Activated CD4-positive, CD25-positive, alpha-beta regulatory T cell treated with anti-CD3 and anti-CD28 coated beads, Interleukin-2, amount 50 U/mL, for 16 hours (primary cell): ENCODE data around the gene FOXA2.

Experiments used
- DNase-seq: peaks from one replicate; pipeline ENCODE4 v3.0.0-alpha.2; 2020; ENCODE audit warnings: low read depth, low spot score

FOXA2 gene

GRCh38 chr20:22583773-22584521 is 425 bp downstream of the FOXA2 start:
- no peak for DNase-seq

- no peak for DNase-seq
Observed at GRCh38 chr20:22582964-22583772, 1.2 kb downstream of the FOXA2 start.

- DNase-seq, result no peak
Observed at GRCh38 chr20:22582386-22582963, 1.9 kb downstream of the FOXA2 start.

GRCh38 chr20:22581437-22582385 is 2.7 kb downstream of the FOXA2 start:
- DNase-seq, result no peak

- no peak for DNase-seq
Observed at GRCh38 chr20:22579711-22580697, 4.4 kb downstream of the FOXA2 start.

- no peak for DNase-seq
Observed at GRCh38 chr20:22579119-22579427, 5.3 kb downstream of the FOXA2 start.

- DNase-seq, result no peak
Observed at GRCh38 chr20:22578221-22579118, 5.9 kb downstream of the FOXA2 start.

- DNase-seq, result no peak
Observed at GRCh38 chr20:22577515-22578220, 6.7 kb downstream of the FOXA2 start.

- no peak for DNase-seq
Observed at GRCh38 chr20:22576733-22577514, 7.4 kb downstream of the FOXA2 start.

GRCh38 chr20:22576273-22576672 is 8.1 kb downstream of the FOXA2 start:
- DNase-seq, result no peak

- no peak for DNase-seq
Observed at GRCh38 chr20:22575737-22576136, 8.6 kb downstream of the FOXA2 start.

- no peak for DNase-seq
Observed at GRCh38 chr20:22575087-22575721, 9.2 kb downstream of the FOXA2 start.

GRCh38 chr20:22574545-22575086 is 9.8 kb downstream of the FOXA2 start:
- no peak for DNase-seq

- DNase-seq, result no peak
Observed at GRCh38 chr20:22572491-22572890, 11.9 kb downstream of the FOXA2 start.

- no peak for DNase-seq
Observed at GRCh38 chr20:22572023-22572422, 12.3 kb downstream of the FOXA2 start.

- DNase-seq, result no peak
Observed at GRCh38 chr20:22569353-22569752, 15.0 kb downstream of the FOXA2 start.

GRCh38 chr20:22568872-22569344 is 15.5 kb downstream of the FOXA2 start:
- DNase-seq, result no peak
